Endothelial cell (in vitro differentiated cells): ENCODE measurements around the gene HLA-F. TPM values are rescaled to one million over a fixed set of nuclear protein-coding genes. Genes with fewer than 3 reads are reported as not detected.

Experiments used
- DNase-seq: peaks from one replicate; pipeline ENCODE4 v3.0.0; 2021; ENCODE audit warnings: low spot score
- H3K27ac Mint-ChIP-seq: one replicate; pipeline ENCODE4 v1.8.0; 2021; ENCODE audit warnings: mixed read lengths, inconsistent platforms; ENCODE audit not compliant: unreplicated experiment
- H3K27me3 Mint-ChIP-seq: one replicate; pipeline ENCODE4 v1.8.0; 2021; ENCODE audit warnings: mild to moderate bottlenecking, moderate library complexity, mixed read lengths, inconsistent platforms; ENCODE audit not compliant: unreplicated experiment
- H3K36me3 Mint-ChIP-seq: one replicate; pipeline ENCODE4 v1.8.0; 2021; ENCODE audit warnings: mild to moderate bottlenecking, low read depth, mixed read lengths, inconsistent platforms; ENCODE audit not compliant: unreplicated experiment
- H3K4me1 Mint-ChIP-seq: one replicate; pipeline ENCODE4 v1.8.0; 2021; ENCODE audit warnings: mild to moderate bottlenecking, mixed read lengths, inconsistent platforms; ENCODE audit not compliant: unreplicated experiment
- H3K4me3 Mint-ChIP-seq: one replicate; pipeline ENCODE4 v1.8.0; 2021; ENCODE audit warnings: mild to moderate bottlenecking, mixed read lengths, inconsistent platforms; ENCODE audit not compliant: unreplicated experiment
- H3K9me3 Mint-ChIP-seq: one replicate; pipeline ENCODE4 v1.8.0; 2021; ENCODE audit warnings: mixed read lengths, inconsistent platforms; ENCODE audit not compliant: unreplicated experiment
- CTCF ChIP-seq: fragments of 200-600 bp; sonication (generic); IDR thresholded peaks from one replicate; pipeline ENCODE4 v1.5.0; 2021; ENCODE audit warnings: antibody characterized with exemption; ENCODE audit not compliant: unreplicated experiment
- total RNA-seq: library from RNA; stranded (reverse); fragmentation: NEBNext Ultra II Directional; extraction: Animal tissue kit (Norgen Biotek cat#: 25700); gene quantifications from one replicate; pipeline ENCODE4 v1.2.1, GENCODE V29; 2021; ENCODE audit not compliant: unreplicated experiment

HLA-F gene
- total RNA-seq, 1 donor from 2014 or later: 5.1 TPM

GRCh38 chr6:29776684-29777083 lies 53.5 kb downstream of the HLA-F start:
- Mint-ChIP-seq H3K36me3 (peaks cover 3% of the 10 kb centered on the region), H3K27me3 (peaks cover 4% of the 10 kb centered on the region), H3K27ac (no peak overlapping the region), H3K4me1 (no peaks in the 10 kb centered on the region), H3K4me3 (no peak overlapping the region), H3K9me3 (no peaks in the 10 kb centered on the region)
- no peak for TF ChIP-seq CTCF
- no peak for DNase-seq

Other genes starting within 250 kb of the HLA-F start
- not detected for gene MAS1L, start 235.5 kb upstream of the HLA-F start, total RNA-seq
- not detected for gene UBD, start 163.7 kb upstream of the HLA-F start, total RNA-seq
- not detected for gene OR2H2, start 138.3 kb upstream of the HLA-F start, total RNA-seq
- gene GABBR1, start 90.3 kb upstream of the HLA-F start, total RNA-seq: 164 TPM
- gene MOG, start 66.3 kb upstream of the HLA-F start, total RNA-seq: not detected
- gene ZFP57, start 42.3 kb upstream of the HLA-F start, total RNA-seq: 1.0 TPM
- 0.41 TPM for gene HLA-G, start 104.4 kb downstream of the HLA-F start, total RNA-seq
- gene HLA-A, start 219.1 kb downstream of the HLA-F start, total RNA-seq: 167 TPM